Esophagus squamous epithelium (tissue), 5 donors: ENCODE measurements around the gene LZTS3. TPM values are rescaled to one million over a fixed set of nuclear protein-coding genes. Genes with fewer than 3 reads are reported as not detected.

ENCODE experiments used
- DNase-seq: peaks from one replicate; lab custom pipeline; 2025; lab: John Stamatoyannopoulos, UW
- H3K27ac ChIP-seq, 4 donors: fragments of 200-600 bp; sonication (generic); one replicate each; pipeline ENCODE4 v1.5.1; 2016 to 2019; ENCODE audit warnings: mild to moderate bottlenecking in 1 of 4
- H3K27me3 ChIP-seq, 4 donors: fragments of 200-600 bp; sonication (generic); 1 replicate in 3 of 4; 2 replicates in 1 of 4; pipeline versions ENCODE4 v1.5.1 to v1.6.0; 2017 to 2021; ENCODE audit warnings: antibody characterized with exemption in 1 of 4
- H3K36me3 ChIP-seq, 3 donors: fragments of 200-600 bp; sonication (generic); one replicate each; pipeline ENCODE4 v1.5.1; 2016 to 2019
- H3K4me1 ChIP-seq, 3 donors: fragments of 200-600 bp; sonication (generic); one replicate each; pipeline ENCODE4 v1.5.1; 2017 to 2019
- H3K4me3 ChIP-seq, 4 donors: fragments of 200-600 bp; sonication (generic); 1 replicate in 3 of 4; 2 replicates in 1 of 4; pipeline ENCODE4 v1.5.1; 2016 to 2019; ENCODE audit warnings: mild to moderate bottlenecking in 2 of 4, moderate library complexity in 1 of 4
- H3K9me3 ChIP-seq, 3 donors: fragments of 200-600 bp; sonication (generic); one replicate each; pipeline ENCODE4 v1.5.1; 2016 to 2019
- CTCF ChIP-seq, 6 experiments: fragments of 450-650 bp in 4 of 6; fragments of 200-600 bp in 2 of 6; sonication (generic) in 2 of 6; IDR thresholded peaks; one replicate each; pipeline ENCODE4 v1.5.1; 2016 to 2019; ENCODE audit warnings: antibody characterized with exemption in 6 of 6, mild to moderate bottlenecking in 4 of 6, moderate library complexity in 4 of 6
- POLR2A ChIP-seq, 4 donors: fragments of 450-650 bp; IDR thresholded peaks; one replicate each; pipeline ENCODE4 v1.6.1; 2017; ENCODE audit warnings: antibody characterized with exemption in 4 of 4, mild to moderate bottlenecking in 4 of 4, moderate library complexity in 3 of 4
- WGBS, 2 donors: methylation state at CpG; one replicate each; pipeline ENCODE4 v1.1.5; 2018; 5-methylcytosine and 5-hydroxymethylcytosine counted together
- intact Hi-C: fragments of 100-400 bp; cut with DNase I; formaldehyde crosslinking; loops from one replicate; pipeline ENCODE4 v1.15.0; 2022
- total RNA-seq, 4 donors: library from RNA; depleted of rRNA; stranded (reverse); fragments of >200 nt; gene quantifications; one replicate each; pipeline ENCODE4 v1.1.0, GENCODE V29; 2016
- donor health status: DM: yes; HTN: yes; CAD: no.

LZTS3 gene
- total RNA-seq, 4 donors from 2014 or later, result 1.1 to 6.3 (median 4.4) TPM

GRCh38 chr20:3116341-3116740 is 57.0 kb downstream of the LZTS3 start:
- no peak for DNase-seq
- intact Hi-C loops, result no loop called here
- no peak overlapping the region for H3K27ac ChIP-seq
- no peaks in the 10 kb centered on the region for H3K27me3 ChIP-seq
- no peak overlapping the region for H3K4me3 ChIP-seq
- H3K9me3 ChIP-seq, result no peaks in the 10 kb centered on the region
- TF ChIP-seq CTCF (IDR thresholded peaks at IDR 0.05) (no peak), POLR2A (IDR thresholded peaks at IDR 0.05) (no peak)
- WGBS, 2 donors, result 74 to 83% methylated on average over 4 of the region's 4 CpGs
- H3K36me3 ChIP-seq, result peaks cover 0 to 59% (median 4%) of the 10 kb centered on the region in 3 donors
- H3K4me1 ChIP-seq, result peaks cover 0 to 22% (median 12%) of the 10 kb centered on the region in 3 donors

DNA sequence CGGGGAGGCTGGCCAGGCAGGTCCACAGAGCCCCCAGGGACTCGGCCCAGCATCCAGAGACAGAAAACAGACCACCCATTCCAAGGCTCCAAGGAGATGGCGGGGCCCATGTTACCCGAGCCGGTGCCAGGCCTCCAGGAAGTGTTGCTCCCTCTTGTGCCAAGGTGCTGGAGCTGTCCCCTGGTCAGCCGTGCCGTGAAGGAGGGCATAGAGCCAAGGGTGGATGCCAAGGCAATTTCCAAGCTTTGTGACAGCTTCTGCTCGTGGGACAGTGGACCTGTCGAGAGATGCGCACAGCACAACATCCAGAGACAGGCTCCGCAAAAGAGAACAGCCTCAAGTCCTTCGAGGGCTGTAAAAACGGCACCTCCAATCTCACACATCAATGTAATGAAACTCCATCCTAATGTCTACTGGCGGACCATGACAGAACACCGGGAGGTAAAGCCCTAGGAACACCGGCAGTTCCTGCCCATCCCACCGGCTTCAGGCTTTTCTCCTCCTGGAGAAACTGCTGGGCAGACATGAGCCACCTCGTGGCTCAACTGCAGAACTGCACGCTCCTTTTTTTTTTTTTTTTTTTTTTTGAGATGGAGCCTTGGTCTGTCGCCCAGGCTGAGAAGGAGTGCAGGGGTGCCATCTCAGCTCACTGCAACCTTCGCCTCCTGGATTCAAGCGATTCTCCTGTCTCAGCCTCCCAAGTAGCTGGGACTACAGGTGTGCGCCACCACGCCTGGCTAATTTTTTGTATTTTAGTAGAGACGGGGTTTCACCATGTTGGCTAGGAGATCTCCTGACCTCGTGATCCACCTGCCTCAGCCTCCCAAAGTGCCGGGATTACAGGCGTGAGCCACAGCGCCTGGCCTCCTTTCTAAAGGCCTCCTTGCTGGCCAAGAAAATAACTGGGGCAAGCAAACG is 57.9 kb downstream of the LZTS3 start:
- H3K4me3 ChIP-seq, result no peak overlapping the region
- TF ChIP-seq CTCF (IDR thresholded peaks at IDR 0.05) (peak; percentile 27 to 83 (median 55)), POLR2A (IDR thresholded peaks at IDR 0.05) (no peak)
- H3K4me1 ChIP-seq, result peaks cover 0 to 22% (median 12%) of the 10 kb centered on the region in 3 donors
- peaks cover 0 to 58% (median under 1%) of the 10 kb centered on the region in 3 donors for H3K36me3 ChIP-seq
- no peaks in the 10 kb centered on the region for H3K27me3 ChIP-seq
- no peak overlapping the region for H3K27ac ChIP-seq
- H3K9me3 ChIP-seq, result no peaks in the 10 kb centered on the region
- 39 to 50% methylated on average over 14 to 23 of the region's 30 CpGs for WGBS, 2 donors
- intact Hi-C loops, result no loop called here
- no peak for DNase-seq

Other genes starting within 250 kb of the LZTS3 start
- not detected for gene GNRH2, start 129.9 kb downstream of the LZTS3 start, total RNA-seq
- gene MRPS26, start 127.5 kb downstream of the LZTS3 start, total RNA-seq, result 10 to 100 TPM; 39.5 to 60.7 (median 50.9) TPM
- not detected for gene OXT, start 101.9 kb downstream of the LZTS3 start, total RNA-seq
- not detected for gene AVP, start 88.8 kb downstream of the LZTS3 start, total RNA-seq
- gene FASTKD5, start 13.7 kb downstream of the LZTS3 start, total RNA-seq, result 10 to 100 TPM; 13.4 to 19.8 (median 16.5) TPM
- gene UBOX5, start 13.7 kb downstream of the LZTS3 start, total RNA-seq, result 1 to 10 TPM; 3.0 to 5.1 (median 3.5) TPM
- gene DDRGK1, start 31.1 kb upstream of the LZTS3 start, total RNA-seq, result 10 to 100 TPM; 59.2 to 71.7 (median 66.4) TPM
- 10 to 100 TPM; 47.1 to 54.5 (median 48.7) TPM for gene ITPA, start 35.9 kb upstream of the LZTS3 start, total RNA-seq
- gene SLC4A11, start 65.6 kb upstream of the LZTS3 start, total RNA-seq, result 10 to 100 TPM in 3 of 4 donors, 1 to 10 TPM in 1; 7.2 to 24.7 (median 17.7) TPM
- 10 to 100 TPM in 1 of 4 donors, 1 to 10 TPM in 3; 6.9 to 14.5 (median 8.9) TPM for gene DNAAF9, start 234.1 kb upstream of the LZTS3 start, total RNA-seq